HG03103 (cell line): Measurements from ENCODE around the gene HLA-DRB1.
A peak's percentile ranks its signal among the peaks of the same experiment; 100 is the strongest.

Source experiments
- ATAC-seq: cut with Tn5 transposase; IDR thresholded peaks from one replicate; pipeline ENCODE4 v1.9.1; 2021; ENCODE audit warnings: low read depth; ENCODE audit not compliant: unreplicated experiment

Gene HLA-DRB1

GRCh38 chr6:32565511-32565910, 24.1 kb downstream of the HLA-DRB1 start:
- ATAC-seq, result no peak

- no peak for ATAC-seq
Observed at GRCh38 chr6:32562940-32563339, 26.7 kb downstream of the HLA-DRB1 start.

GRCh38 chr6:32559747-32560146, 29.9 kb downstream of the HLA-DRB1 start:
- no peak for ATAC-seq

GRCh38 chr6:32558426-32559057, 31.1 kb downstream of the HLA-DRB1 start:
- ATAC-seq, result no peak

GRCh38 chr6:32554116-32554965, 35.3 kb downstream of the HLA-DRB1 start:
- no peak for ATAC-seq

- no peak for ATAC-seq
Observed at GRCh38 chr6:32553037-32553742, 36.5 kb downstream of the HLA-DRB1 start.

GRCh38 chr6:32551410-32551809, 38.2 kb downstream of the HLA-DRB1 start:
- ATAC-seq, result no peak

- no peak for ATAC-seq
Observed at GRCh38 chr6:32539839-32540238, 49.8 kb downstream of the HLA-DRB1 start.

- ATAC-seq, result peak; percentile 20
Observed at GRCh38 chr6:32530431-32530793, 59.2 kb downstream of the HLA-DRB1 start.

- peak; percentile 65 for ATAC-seq
Observed at GRCh38 chr6:32529697-32530430, 59.8 kb downstream of the HLA-DRB1 start, which contains the start of gene HLA-DRB5. HLA-DRB5 (minus strand) TSS chr6:32530287; CDS start chr6:32530224, 63 bp downstream.
